Naive B cell (primary cell): ENCODE results near the gene CRHBP. TPM values are rescaled to one million over a fixed set of nuclear protein-coding genes. Genes with fewer than 3 reads are reported as not detected.
"Not testable (repeated sequence)": the region's sequence is repeated elsewhere in the genome, so short reads cannot be mapped to it uniquely, and the experiment has no call there.

Source experiments
- ATAC-seq, 2 donors: fragments of 150-1000 bp; cut with Tn5 transposase; 2 replicates each; pipeline ENCODE4 v1.10.0; 2021; ENCODE audit warnings: low read depth in 2 of 2, mild to moderate bottlenecking in 2 of 2, moderate library complexity in 2 of 2
- DNase-seq: peaks from one replicate; pipeline ENCODE4 v3.0.0; 2022
- H3K27ac Mint-ChIP-seq, 6 donors: one replicate each; pipeline ENCODE4 v1.8.0; 2020 to 2022; ENCODE audit warnings: mild to moderate bottlenecking in 6 of 6, mixed read lengths in 6 of 6, moderate library complexity in 5 of 6, inconsistent platforms in 2 of 6
- H3K27me3 Mint-ChIP-seq, 3 donors: one replicate each; pipeline ENCODE4 v1.8.0; 2021 to 2022; ENCODE audit warnings: mixed read lengths in 3 of 3, mild to moderate bottlenecking in 1 of 3
- H3K36me3 Mint-ChIP-seq, 2 donors: one replicate each; pipeline ENCODE4 v1.8.0; 2020 to 2022; ENCODE audit warnings: mixed read lengths in 2 of 2, inconsistent platforms in 1 of 2, mild to moderate bottlenecking in 1 of 2
- H3K4me1 Mint-ChIP-seq, 3 donors: one replicate each; pipeline ENCODE4 v1.8.0; 2020 to 2022; ENCODE audit warnings: mixed read lengths in 3 of 3, inconsistent platforms in 1 of 3, mild to moderate bottlenecking in 1 of 3, moderate library complexity in 1 of 3
- H3K4me3 Mint-ChIP-seq, 8 donors: one replicate each; pipeline ENCODE4 v1.8.0; 2020 to 2022; ENCODE audit warnings: mild to moderate bottlenecking in 8 of 8, mixed read lengths in 8 of 8, moderate library complexity in 8 of 8, inconsistent platforms in 2 of 8
- H3K9me3 Mint-ChIP-seq, 7 donors: one replicate each; pipeline ENCODE4 v1.8.0; 2020 to 2022; ENCODE audit warnings: mixed read lengths in 7 of 7, mild to moderate bottlenecking in 5 of 7, inconsistent platforms in 2 of 7, moderate library complexity in 1 of 7
- polyA plus RNA-seq, 6 donors: library from polyadenylated mRNA; unstranded; fragments of 300-500 nt; fragmentation: Illumina TruSeq; gene quantifications; one replicate each; pipeline ENCODE4 v1.2.3, GENCODE V29; 2021; ENCODE audit warnings: low read depth in 6 of 6

The CRHBP gene
- polyA plus RNA-seq, 6 donors from 2014 or later, result not detected

GRCh38 chr5:76943006-76943405 lies 9.8 kb upstream of the CRHBP start:
- Mint-ChIP-seq H3K27ac (no peak overlapping the region), H3K9me3 (peaks cover 0 to 9% (median 2%) of the 10 kb centered on the region in 7 donors), H3K27me3 (peaks cover 10 to 22% (median 12%) of the 10 kb centered on the region in 3 donors), H3K4me1 (no peaks in the 10 kb centered on the region), H3K4me3 (no peak overlapping the region), H3K36me3 (no peaks in the 10 kb centered on the region)
- no peak for DNase-seq
- no peak for ATAC-seq

GRCh38 chr5:76944638-76945037 lies 8.2 kb upstream of the CRHBP start:
- Mint-ChIP-seq H3K27ac (no peak overlapping the region), H3K4me3 (no peak overlapping the region), H3K4me1 (no peaks in the 10 kb centered on the region), H3K27me3 (peaks cover 12 to 22% (median 18%) of the 10 kb centered on the region in 3 donors), H3K36me3 (no peaks in the 10 kb centered on the region), H3K9me3 (peaks cover 0 to 9% (median 2%) of the 10 kb centered on the region in 7 donors)
- DNase-seq (no peak), ATAC-seq (no peak)

GRCh38 chr5:76945238-76945637 lies 7.6 kb upstream of the CRHBP start:
- not testable (repeated sequence) for DNase-seq, H3K36me3 Mint-ChIP-seq, H3K4me1 Mint-ChIP-seq, H3K27ac Mint-ChIP-seq, ATAC-seq, H3K9me3 Mint-ChIP-seq, H3K4me3 Mint-ChIP-seq
- H3K27me3 Mint-ChIP-seq, result peaks cover 12 to 22% (median 18%) of the 10 kb centered on the region in 3 donors

- ATAC-seq (no peak), DNase-seq (no peak)
- Mint-ChIP-seq H3K4me1 (no peaks in the 10 kb centered on the region), H3K27ac (no peak overlapping the region), H3K4me3 (no peak overlapping the region), H3K27me3 (peaks cover 15 to 22% (median 20%) of the 10 kb centered on the region in 3 donors), H3K36me3 (no peaks in the 10 kb centered on the region), H3K9me3 (peaks cover 0 to 4% (median 2%) of the 10 kb centered on the region in 7 donors)
Measured at GRCh38 chr5:76946090-76946489, 6.8 kb upstream of the CRHBP start.

- ATAC-seq (no peak), DNase-seq (no peak)
Measured at GRCh38 chr5:76947082-76947503, 5.8 kb upstream of the CRHBP start.

GRCh38 chr5:76953551-76954382 lies 922 bp downstream of the CRHBP start:
- H3K27me3 Mint-ChIP-seq, result peaks cover 26 to 40% (median 29%) of the 10 kb centered on the region in 3 donors

More at GRCh38 chr5:76947082-76947503, 5.8 kb upstream of the CRHBP start:
- Mint-ChIP-seq H3K4me1 (no peaks in the 10 kb centered on the region), H3K27me3 (peaks cover 20 to 27% (median 22%) of the 10 kb centered on the region in 3 donors), H3K27ac (no peak overlapping the region), H3K4me3 (no peak overlapping the region), H3K36me3 (no peaks in the 10 kb centered on the region), H3K9me3 (no peaks in the 10 kb centered on the region)

GRCh38 chr5:76954383-76954763 lies 1.5 kb downstream of the CRHBP start:
- peaks cover 26 to 40% (median 28%) of the 10 kb centered on the region in 3 donors for H3K27me3 Mint-ChIP-seq
- peaks cover 4 to 14% (median 6%) of the 10 kb centered on the region in 3 donors for H3K4me1 Mint-ChIP-seq
- no peaks in the 10 kb centered on the region for H3K36me3 Mint-ChIP-seq
- no peak for DNase-seq
- H3K4me3 Mint-ChIP-seq, result peak overlapping the region in 4 of 8 donors; percentile 26 to 50 (median 32)
- H3K9me3 Mint-ChIP-seq, result no peaks in the 10 kb centered on the region
- ATAC-seq, result no peak
- H3K27ac Mint-ChIP-seq, result no peak overlapping the region

More at GRCh38 chr5:76953551-76954382, 922 bp downstream of the CRHBP start:
- peak overlapping the region in 1 of 6 donors; percentile 24 for H3K27ac Mint-ChIP-seq
- DNase-seq (no peak), ATAC-seq (no peak)
- H3K9me3 Mint-ChIP-seq, result no peaks in the 10 kb centered on the region
- H3K4me1 Mint-ChIP-seq, result peaks cover 4 to 14% (median 6%) of the 10 kb centered on the region in 3 donors
- H3K36me3 Mint-ChIP-seq, result no peaks in the 10 kb centered on the region
- peak overlapping the region in 3 of 8 donors; percentile 1 to 36 (median 26) for H3K4me3 Mint-ChIP-seq

GRCh38 chr5:76956033-76956432 lies 3.2 kb downstream of the CRHBP start:
- H3K36me3 Mint-ChIP-seq, result no peaks in the 10 kb centered on the region
- no peak for ATAC-seq
- peaks cover 4 to 14% (median 6%) of the 10 kb centered on the region in 3 donors for H3K4me1 Mint-ChIP-seq
- no peak overlapping the region for H3K4me3 Mint-ChIP-seq
- no peaks in the 10 kb centered on the region for H3K9me3 Mint-ChIP-seq
- H3K27ac Mint-ChIP-seq, result no peak overlapping the region
- H3K27me3 Mint-ChIP-seq, result peaks cover 23 to 38% (median 26%) of the 10 kb centered on the region in 3 donors
- no peak for DNase-seq

GRCh38 chr5:76958991-76959767 lies 6.3 kb downstream of the CRHBP start:
- no peaks in the 10 kb centered on the region for H3K36me3 Mint-ChIP-seq

GRCh38 chr5:76960004-76960625 lies 7.3 kb downstream of the CRHBP start:
- ATAC-seq (no peak), DNase-seq (no peak)
- H3K4me3 Mint-ChIP-seq, result no peak overlapping the region
- no peaks in the 10 kb centered on the region for H3K9me3 Mint-ChIP-seq
- peaks cover 7 to 11% (median 8%) of the 10 kb centered on the region in 3 donors for H3K27me3 Mint-ChIP-seq
- H3K36me3 Mint-ChIP-seq, result no peaks in the 10 kb centered on the region
- H3K4me1 Mint-ChIP-seq, result no peaks in the 10 kb centered on the region
- no peak overlapping the region for H3K27ac Mint-ChIP-seq

More at GRCh38 chr5:76958991-76959767, 6.3 kb downstream of the CRHBP start:
- Mint-ChIP-seq H3K4me1 (peaks cover 0 to 6% (median 0%) of the 10 kb centered on the region in 3 donors), H3K4me3 (no peak overlapping the region), H3K27me3 (peaks cover 16 to 21% (median 16%) of the 10 kb centered on the region in 3 donors), H3K27ac (no peak overlapping the region), H3K9me3 (no peaks in the 10 kb centered on the region)
- ATAC-seq (no peak), DNase-seq (no peak)

- Mint-ChIP-seq H3K4me1 (no peaks in the 10 kb centered on the region), H3K27ac (peak overlapping the region in 1 of 6 donors; percentile 13), H3K36me3 (no peaks in the 10 kb centered on the region), H3K27me3 (peaks cover 0 to 7% (median 0%) of the 10 kb centered on the region in 3 donors), H3K9me3 (peaks cover 0 to 3% (median 0%) of the 10 kb centered on the region in 7 donors), H3K4me3 (no peak overlapping the region)
- ATAC-seq (no peak), DNase-seq (no peak)
Measured at GRCh38 chr5:76964060-76964459, 11.2 kb downstream of the CRHBP start.

- ATAC-seq (no peak), DNase-seq (no peak)
- Mint-ChIP-seq H3K4me1 (no peaks in the 10 kb centered on the region), H3K36me3 (no peaks in the 10 kb centered on the region), H3K4me3 (no peak overlapping the region), H3K27ac (no peak overlapping the region), H3K9me3 (peaks cover 0 to 3% (median 0%) of the 10 kb centered on the region in 7 donors), H3K27me3 (peaks cover 0 to 7% (median 0%) of the 10 kb centered on the region in 3 donors)
Measured at GRCh38 chr5:76971511-76971910, 18.7 kb downstream of the CRHBP start.

- Mint-ChIP-seq H3K9me3 (peaks cover 0 to 3% (median 0%) of the 10 kb centered on the region in 7 donors), H3K27me3 (peaks cover 0 to 7% (median 0%) of the 10 kb centered on the region in 3 donors), H3K4me1 (no peaks in the 10 kb centered on the region), H3K36me3 (no peaks in the 10 kb centered on the region), H3K4me3 (no peak overlapping the region), H3K27ac (no peak overlapping the region)
- DNase-seq (no peak), ATAC-seq (no peak)
Measured at GRCh38 chr5:76972689-76973088, 19.8 kb downstream of the CRHBP start.
